GM23338 (cell line): Measurements from ENCODE around the gene ASIC5. TPM values are rescaled to one million over a fixed set of nuclear protein-coding genes. Genes with fewer than 3 reads are reported as not detected.

ENCODE experiments used
- ATAC-seq: fragments of 200-7000 bp; cut with Tn5 transposase; 3 replicates; pipeline ENCODE4 v1.9.1; 2020
- DNase-seq: peaks from one replicate; pipeline ENCODE4 v3.0.0-alpha.2; 2015; ENCODE audit warnings: low spot score
- H2AFZ ChIP-seq: fragments of 200-600 bp; sonication (generic); 2 replicates; pipeline ENCODE4 v1.8.0; 2016; ENCODE audit warnings: antibody characterized with exemption, mild to moderate bottlenecking, moderate library complexity
- H3F3A ChIP-seq: fragments of 200-600 bp; sonication (generic); replicated peaks from 2 replicates; pipeline ENCODE4 v1.8.0; 2017; ENCODE audit warnings: antibody characterized with exemption, mixed run types, low read depth
- H3K27ac ChIP-seq: fragments of 200-600 bp; sonication (generic); 2 replicates; pipeline ENCODE4 v1.6.1; 2016; ENCODE audit warnings: low read depth
- H3K27me3 ChIP-seq: fragments of 200-600 bp; sonication (generic); 2 replicates; pipeline ENCODE4 v1.8.0; 2016; ENCODE audit warnings: mild to moderate bottlenecking, mixed run types, moderate library complexity; ENCODE audit not compliant: insufficient read depth
- H3K36me3 ChIP-seq: fragments of 200-600 bp; sonication (generic); 2 replicates; pipeline ENCODE4 v1.8.0; 2016; ENCODE audit warnings: mild to moderate bottlenecking; ENCODE audit not compliant: insufficient read depth
- H3K4me1 ChIP-seq: fragments of 200-600 bp; sonication (generic); 2 replicates; pipeline ENCODE4 v1.8.0; 2016; ENCODE audit warnings: mild to moderate bottlenecking, moderate library complexity; ENCODE audit not compliant: insufficient read depth
- H3K4me2 ChIP-seq: fragments of 200-600 bp; sonication (generic); 2 replicates; pipeline ENCODE4 v1.7.1; 2017; ENCODE audit warnings: mixed run types
- H3K4me3 ChIP-seq: fragments of 200-600 bp; sonication (generic); 2 replicates; pipeline ENCODE4 v1.6.1; 2016; ENCODE audit warnings: mixed run types
- H3K79me2 ChIP-seq: fragments of 200-600 bp; sonication (generic); replicated peaks from 2 replicates; pipeline ENCODE4 v1.8.0; 2017; ENCODE audit warnings: mild to moderate bottlenecking; ENCODE audit not compliant: insufficient read depth
- H3K9me2 ChIP-seq: fragments of 200-600 bp; sonication (generic); 2 replicates; pipeline ENCODE4 v1.8.0; 2017; ENCODE audit not compliant: insufficient read depth
- H4K20me1 ChIP-seq: fragments of 200-600 bp; sonication (generic); replicated peaks from 2 replicates; pipeline ENCODE4 v1.8.0; 2017; ENCODE audit warnings: mild to moderate bottlenecking; ENCODE audit not compliant: insufficient read depth
- H3K27ac Mint-ChIP-seq: 2 replicates; pipeline ENCODE4 v1.8.0; 2020; ENCODE audit warnings: inconsistent platforms, mild to moderate bottlenecking, moderate library complexity, mixed read lengths
- H3K27me3 Mint-ChIP-seq: 3 replicates; pipeline ENCODE4 v1.8.0; 2022; ENCODE audit warnings: low read depth, mild to moderate bottlenecking, moderate library complexity, mixed read lengths, inconsistent platforms; ENCODE audit not compliant: insufficient read depth, poor library complexity
- H3K36me3 Mint-ChIP-seq: 3 replicates; pipeline ENCODE4 v1.8.0; 2021; ENCODE audit warnings: low read depth, mild to moderate bottlenecking, inconsistent platforms, moderate library complexity, mixed read lengths
- H3K4me1 Mint-ChIP-seq: 3 replicates; pipeline ENCODE4 v1.8.0; 2020; ENCODE audit warnings: mild to moderate bottlenecking, inconsistent platforms, mixed read lengths
- H3K4me3 Mint-ChIP-seq: 3 replicates; pipeline ENCODE4 v1.8.0; 2021; ENCODE audit warnings: moderate library complexity, mild to moderate bottlenecking, inconsistent platforms, mixed read lengths
- H3K9me3 Mint-ChIP-seq: 3 replicates; pipeline ENCODE4 v1.8.0; 2020; ENCODE audit warnings: moderate library complexity, mild to moderate bottlenecking, inconsistent platforms, mixed read lengths
- CREB1 ChIP-seq: fragments of 250-450 bp; sonication (Bioruptor Pico); IDR thresholded peaks from 2 replicates; pipeline ENCODE4 v1.5.0; 2020; ENCODE audit warnings: low read depth, mild to moderate bottlenecking, moderate library complexity
- CTCF ChIP-seq, 2 experiments: fragments of 200-600 bp in 1 of 2; sonication (generic) in 1 of 2; conservative IDR thresholded peaks; 2 replicates each; pipeline versions ENCODE4 v1.5.1 to v1.6.1; 2016 to 2017; ENCODE audit warnings: antibody characterized with exemption in 2 of 2, low read depth in 2 of 2, mild to moderate bottlenecking in 2 of 2, moderate library complexity in 1 of 2
- ETS1 ChIP-seq: IDR thresholded peaks from 2 replicates; pipeline ENCODE4 v1.6.1; 2016; ENCODE audit warnings: antibody characterized with exemption
- EZH2 ChIP-seq: fragments of 200-600 bp; sonication (generic); IDR thresholded peaks from one replicate; pipeline ENCODE4 v1.8.0; 2017; ENCODE audit warnings: antibody characterized with exemption, mild to moderate bottlenecking, low read depth; ENCODE audit not compliant: unreplicated experiment
- EZH2phosphoT487 ChIP-seq: fragments of 200-600 bp; sonication (generic); IDR thresholded peaks from one replicate; pipeline ENCODE4 v1.8.1; 2018; ENCODE audit warnings: antibody characterized with exemption; ENCODE audit not compliant: unreplicated experiment
- JUNB ChIP-seq: IDR thresholded peaks from one replicate; pipeline ENCODE4 v1.6.1; 2016; ENCODE audit warnings: antibody characterized with exemption; ENCODE audit not compliant: unreplicated experiment
- NANOG ChIP-seq: IDR thresholded peaks from 2 replicates; pipeline ENCODE4 v1.6.1; 2016; ENCODE audit warnings: antibody characterized with exemption, borderline replicate concordance
- POLR2AphosphoS5 ChIP-seq: IDR thresholded peaks from 2 replicates; pipeline ENCODE4 v1.6.1; 2016; ENCODE audit warnings: antibody characterized with exemption, low read depth
- REST ChIP-seq: IDR thresholded peaks from one replicate; pipeline ENCODE4 v1.6.1; 2018; ENCODE audit warnings: antibody characterized with exemption; ENCODE audit not compliant: unreplicated experiment
- STAT1 ChIP-seq: IDR thresholded peaks from one replicate; pipeline ENCODE4 v1.6.1; 2016; ENCODE audit warnings: antibody characterized with exemption; ENCODE audit not compliant: unreplicated experiment
- ZNF114 ChIP-seq: fragments of 250-450 bp; sonication (Bioruptor Pico); IDR thresholded peaks from 2 replicates; pipeline ENCODE4 v1.5.0; 2020; ENCODE audit warnings: mild to moderate bottlenecking, moderate library complexity
- ZNF331 ChIP-seq: fragments of 250-450 bp; sonication (Bioruptor Pico); IDR thresholded peaks from 2 replicates; pipeline ENCODE4 v1.5.0; 2020; ENCODE audit warnings: low read depth, mild to moderate bottlenecking, moderate library complexity
- ZNF462 ChIP-seq: fragments of 250-450 bp; sonication (Bioruptor Pico); IDR thresholded peaks from 2 replicates; pipeline ENCODE4 v1.5.0; 2020; ENCODE audit warnings: mild to moderate bottlenecking, moderate library complexity
- polyA plus RNA-seq: library from polyadenylated mRNA; unstranded; fragments of >200 nt; fragmentation: Nextera tagmentation; extraction: Ambion mirVana; gene quantifications from 2 replicates; pipeline ENCODE4 v1.2.1, GENCODE V29; 2016
- total RNA-seq: library from RNA; depleted of rRNA; stranded (reverse); fragments of >200 nt; shearing (Covaris generic); gene quantifications from 2 replicates; pipeline ENCODE4 v1.2.3, GENCODE V29; 2014

The ASIC5 gene
- total and polyA plus RNA-seq, 2 experiments from 2014 or later = not detected

DNA sequence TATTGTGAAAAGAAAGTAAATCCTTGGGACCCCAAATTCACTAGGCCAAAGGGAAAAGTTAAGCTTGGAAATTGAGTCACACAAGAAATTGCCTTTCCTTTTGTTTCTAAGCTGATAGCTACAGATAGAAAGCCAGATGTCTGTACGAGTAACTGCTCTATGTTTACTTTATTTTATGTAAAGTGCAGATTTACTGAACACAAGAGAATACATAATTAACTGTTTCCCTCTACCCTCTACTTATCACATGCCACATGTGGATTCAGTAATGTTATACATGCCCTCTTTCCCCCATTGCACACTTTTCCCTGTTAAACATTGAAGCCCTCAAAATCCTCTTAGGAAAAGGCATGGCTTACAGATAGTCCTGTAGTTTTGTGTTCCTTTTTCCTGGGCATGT is 21.0 kb upstream of the ASIC5 start:
- peaks cover 37% of the 10 kb centered on the region for H3K9me3 Mint-ChIP-seq
- H4K20me1 ChIP-seq = no peaks in the 10 kb centered on the region
- no peaks in the 10 kb centered on the region for H3K79me2 ChIP-seq
- no peak overlapping the region for H3K4me2 ChIP-seq
- H3K4me1 Mint-ChIP-seq = peaks cover 3% of the 10 kb centered on the region; the same call in 2 of the 3 replicates
- no peak overlapping the region for H3K27ac Mint-ChIP-seq
- DNase-seq = no peak
- H3K27ac ChIP-seq = no peak overlapping the region
- no peak overlapping the region for H2AFZ ChIP-seq
- no peak overlapping the region for H3K4me3 ChIP-seq
- H3K36me3 ChIP-seq = no peaks in the 10 kb centered on the region
- no peak for ATAC-seq
- H3F3A ChIP-seq = no peaks in the 10 kb centered on the region
- no peaks in the 10 kb centered on the region for H3K4me1 ChIP-seq
- H3K27me3 ChIP-seq = no peaks in the 10 kb centered on the region
- no peaks in the 10 kb centered on the region for H3K27me3 Mint-ChIP-seq
- no peaks in the 10 kb centered on the region; the same call in 1 of the 2 replicates for H3K9me2 ChIP-seq
- peaks cover 34% of the 10 kb centered on the region for H3K36me3 Mint-ChIP-seq
- TF ChIP-seq REST (no peak), CTCF (conservative IDR thresholded peaks at IDR 0.05; ENCODE audit: low read depth in 2 of 2) (no peak), CREB1 (CRISPR knock-in tag) (no peak), ZNF114 (CRISPR knock-in tag) (no peak), ZNF331 (CRISPR knock-in tag) (no peak), POLR2AphosphoS5 (no peak), STAT1 (no peak), EZH2 (no peak), EZH2phosphoT487 (no peak), NANOG (no peak), ZNF462 (no peak), JUNB (no peak), ETS1 (no peak)
- no peak overlapping the region for H3K4me3 Mint-ChIP-seq
